GM04504 (cell line): ENCODE results near the gene ATP5F1A.
A peak's percentile ranks its signal among the peaks of the same experiment; 100 is the strongest.
"Not testable (repeated sequence)": the region's sequence is repeated elsewhere in the genome, so short reads cannot be mapped to it uniquely, and the experiment has no call there.

Experiments
- DNase-seq: peaks from one replicate; pipeline ENCODE4 v3.0.0-alpha.2; 2012; ENCODE audit warnings: low read depth

The ATP5F1A gene

GRCh38 chr18:46097801-46098615, at the start of gene ATP5F1A:
Gene ATP5F1A, minus strand, starts transcription at chr18:46098296. Its CDS starts 65 bp downstream, at chr18:46098231.
- DNase-seq = peak; percentile 48

- DNase-seq = no peak
These were observed 43.1 kb upstream of the ATP5F1A start for GRCh38 chr18:46141199-46141598.

GRCh38 chr18:46140173-46140572, 42.1 kb upstream of the ATP5F1A start:
- no peak for DNase-seq

GRCh38 chr18:46134920-46135675, 37.0 kb upstream of the ATP5F1A start:
- no peak for DNase-seq

- DNase-seq = no peak
These were observed 35.4 kb upstream of the ATP5F1A start for GRCh38 chr18:46133534-46133933.

GRCh38 chr18:46130549-46130948, 32.5 kb upstream of the ATP5F1A start:
- DNase-seq = not testable (repeated sequence)

- no peak for DNase-seq
These were observed 32.0 kb upstream of the ATP5F1A start for GRCh38 chr18:46130061-46130460.

GRCh38 chr18:46126625-46127024, 28.5 kb upstream of the ATP5F1A start:
- not testable (repeated sequence) for DNase-seq

- DNase-seq = no peak
These were observed 15.7 kb upstream of the ATP5F1A start for GRCh38 chr18:46113751-46114150.

GRCh38 chr18:46110406-46110805, 12.3 kb upstream of the ATP5F1A start:
- DNase-seq = no peak

- DNase-seq = no peak
These were observed 11.3 kb upstream of the ATP5F1A start for GRCh38 chr18:46109386-46109785.

GRCh38 chr18:46104128-46104911, 6.2 kb upstream of the ATP5F1A start, which contains the start of gene HAUS1:
Gene HAUS1, plus strand, starts transcription at chr18:46104385. Its CDS starts 27 bp downstream, at chr18:46104412.
- DNase-seq = peak; percentile 42

- no peak for DNase-seq
These were observed 1.4 kb upstream of the ATP5F1A start for GRCh38 chr18:46099463-46099862.

GRCh38 chr18:46098616-46098933, 479 bp upstream of the ATP5F1A start:
- no peak for DNase-seq

GRCh38 chr18:46097431-46097800, 680 bp downstream of the ATP5F1A start:
- no peak for DNase-seq

- DNase-seq = no peak
These were observed 1.3 kb downstream of the ATP5F1A start for GRCh38 chr18:46096651-46097300.

- DNase-seq = no peak
These were observed 2.6 kb downstream of the ATP5F1A start for GRCh38 chr18:46095532-46095931.

- not testable (repeated sequence) for DNase-seq
These were observed 9.6 kb downstream of the ATP5F1A start for GRCh38 chr18:46088501-46088900.

GRCh38 chr18:46084431-46084830, 13.7 kb downstream of the ATP5F1A start:
- DNase-seq = no peak

- DNase-seq = no peak
These were observed 17.9 kb downstream of the ATP5F1A start for GRCh38 chr18:46080156-46080555.

GRCh38 chr18:46079336-46079735, 18.8 kb downstream of the ATP5F1A start:
- no peak for DNase-seq
